HepG2 (cell line): ENCODE results near the gene CACNG7. TPM values are rescaled to one million over a fixed set of nuclear protein-coding genes. Genes with fewer than 3 reads are reported as not detected.

Experiments
- ATAC-seq: fragments of 200-7000 bp; cut with Tn5 transposase; 3 replicates; pipeline ENCODE4 v1.9.1; 2020; ENCODE audit warnings: mild to moderate bottlenecking, moderate library complexity
- BruUV-seq: library from RNA; stranded (reverse); fragments of 400-500 nt; replicated peaks from 2 replicates; lab custom pipeline; 2021; lab: Mats Ljungman, UMichigan
- CTCF ChIA-PET: fragments of 300-600 bp; formaldehyde crosslinking; extraction: SDS; loops from one replicate; lab custom pipeline; 2021; ENCODE audit warnings: low total read pairs, inconsistent platforms, low intra/inter-chr PET ratio; lab: Yijun Ruan, JAX
- POLR2A ChIA-PET: fragments of 350-600 bp; sonication (Branson Sonifier 250); formaldehyde crosslinking; loops from one replicate; lab custom pipeline; 2020; ENCODE audit warnings: antibody characterized with exemption, inconsistent platforms; lab: Yijun Ruan, JAX
- DNase-seq: peaks from one replicate; pipeline ENCODE4 v3.0.0-alpha.2; 2015; ENCODE audit warnings: low spot score
- FAIRE-seq: peaks from 3 replicates; lab custom pipeline; 2011; peaks lifted over from hg19 to GRCh38; lab: Jason Lieb, UNC
- H2AFZ ChIP-seq: one replicate; pipeline ENCODE4 v1.6.1; 2011; ENCODE audit warnings: low read length, inconsistent platforms
- H3K27ac ChIP-seq: fragments of 300-600 bp; 3 replicates; pipeline ENCODE4 v1.8.0; 2011; ENCODE audit warnings: mixed run types, mild to moderate bottlenecking, mixed read lengths, low read length, inconsistent platforms; ENCODE audit not compliant: insufficient read depth; ENCODE audit errors: extremely low read length
- H3K27me3 ChIP-seq, 2 experiments: fragments of 200-600 bp in 1 of 2; 2 replicates in 1 of 2; 3 replicates in 1 of 2; pipeline versions ENCODE4 v1.6.0 to v1.8.0; 2011; ENCODE audit warnings: low read length in 2 of 2, mild to moderate bottlenecking in 2 of 2, moderate library complexity in 2 of 2, inconsistent platforms in 1 of 2; ENCODE audit not compliant: insufficient read depth in 2 of 2, control insufficient read depth in 1 of 2
- H3K36me3 ChIP-seq, 2 experiments: fragments of 200-600 bp in 1 of 2; replicated peaks in 1 of 2; 2 replicates in 1 of 2; 3 replicates in 1 of 2; pipeline versions ENCODE4 v1.5.1 to v1.8.0; 2011; ENCODE audit warnings: low read length in 2 of 2, inconsistent platforms in 1 of 2; ENCODE audit not compliant: insufficient read depth in 2 of 2, control insufficient read depth in 1 of 2
- H3K4me1 ChIP-seq: 2 replicates; pipeline ENCODE4 v1.5.1; 2012; ENCODE audit warnings: low read length, inconsistent platforms; ENCODE audit not compliant: insufficient read depth
- H3K4me2 ChIP-seq: 2 replicates; pipeline ENCODE4 v1.6.0; 2011; ENCODE audit warnings: low read depth, low read length, inconsistent platforms
- H3K4me3 ChIP-seq, 3 experiments: fragments of 200-600 bp in 1 of 3; sonication (generic), shearing (Covaris generic) in 1 of 3; replicated peaks in 1 of 3; 2 replicates each; pipeline ENCODE4 v1.5.1; 2011 to 2016; ENCODE audit warnings: low read length in 3 of 3, inconsistent platforms in 2 of 3, low read depth in 2 of 3, mild to moderate bottlenecking in 2 of 3, control low read depth in 1 of 3, mixed read lengths in 1 of 3; ENCODE audit not compliant: insufficient read depth in 1 of 3
- H3K79me2 ChIP-seq: one replicate; pipeline ENCODE4 v1.6.1; 2011; ENCODE audit warnings: low read length, inconsistent platforms; ENCODE audit not compliant: insufficient read depth
- H3K9ac ChIP-seq: 2 replicates; pipeline ENCODE4 v1.6.0; 2011; ENCODE audit warnings: mild to moderate bottlenecking, low read depth, low read length, inconsistent platforms; ENCODE audit not compliant: insufficient read depth
- H3K9me3 ChIP-seq: 2 replicates; pipeline ENCODE4 v1.5.1; 2012; ENCODE audit warnings: mild to moderate bottlenecking, low read length
- H4K20me1 ChIP-seq: 2 replicates; pipeline ENCODE4 v1.6.0; 2011; ENCODE audit warnings: inconsistent platforms, mild to moderate bottlenecking, low read length, moderate library complexity; ENCODE audit not compliant: insufficient read depth
- EHMT2 ChIP-seq: fragments of 200-600 bp; sonication (generic); IDR thresholded peaks from 2 replicates; pipeline ENCODE4 v1.7.0; 2017; ENCODE audit warnings: antibody characterized with exemption, low read depth, low read length, borderline replicate concordance
- ZBTB2 ChIP-seq: sonication (generic); formaldehyde crosslinking; IDR thresholded peaks from 2 replicates; pipeline ENCODE4 v1.8.0; 2022; ENCODE audit warnings: low read depth, missing genetic modification reagents
- ZMYM4 ChIP-seq: sonication (generic); formaldehyde crosslinking; IDR thresholded peaks from 2 replicates; pipeline ENCODE4 v1.8.1; 2023; ENCODE audit warnings: mild to moderate bottlenecking, missing genetic modification reagents
- ZNF207 ChIP-seq: fragments of 450-650 bp; IDR thresholded peaks from 2 replicates; pipeline ENCODE4 v1.6.1; 2016; ENCODE audit warnings: antibody characterized with exemption, borderline replicate concordance
- ZNF33A ChIP-seq: sonication (generic); formaldehyde crosslinking; IDR thresholded peaks from 2 replicates; pipeline ENCODE4 v1.5.1; 2020; ENCODE audit warnings: missing genetic modification reagents, mild to moderate bottlenecking, moderate library complexity, borderline replicate concordance
- ZNF503 ChIP-seq: sonication (generic); formaldehyde crosslinking; IDR thresholded peaks from 2 replicates; pipeline ENCODE4 v1.4.0; 2020; ENCODE audit warnings: missing genetic modification reagents
- WGBS: methylation state at CpG from one replicate; pipeline ENCODE4 v1.1.6; 2017; ENCODE audit warnings: low lambda C conversion rate; 5-methylcytosine and 5-hydroxymethylcytosine counted together
- in situ Hi-C: cut with HindIII; loops from 2 replicates; pipeline ENCODE4 v1.10.0; 2017; ENCODE audit warnings: low pct_unique_long_range_greater_than_20kb; ENCODE audit not compliant: extremely low pct_ligation_motif_present
- intact Hi-C: fragments of 100-400 bp; cut with micrococcal nuclease; formaldehyde crosslinking; loops from one replicate; pipeline ENCODE4 v1.10.0; 2022; ENCODE audit not compliant: unreplicated experiment
- polyA plus RNA-seq, 8 experiments: library from polyadenylated mRNA; depleted of rRNA in 3 of 8; stranded (reverse) in 7 of 8; unstranded in 1 of 8; fragments of >200 nt; fragmentation: Illumina TruSeq in 4 of 8; extraction: Trizol in 4 of 8; gene quantifications; 2 replicates each; pipeline versions ENCODE4 v1.2.1 to v1.2.3, GENCODE V29; 2011 to 2016; ENCODE audit warnings: low read depth in 4 of 8, missing spikeins in 1 of 8, mixed read lengths in 1 of 8; ENCODE audit not compliant: insufficient read depth in 1 of 8
- total RNA-seq, 5 experiments: library from RNA; depleted of rRNA; stranded (reverse); fragments of >200 nt; fragmentation: Illumina TruSeq; extraction: Trizol; gene quantifications; 2 replicates each; pipeline ENCODE4 v1.2.3, GENCODE V29; 2016; ENCODE audit warnings: low read depth in 1 of 5

Gene CACNG7
- total and polyA plus RNA-seq, 2 of the 13 experiments (the other 11 are each of a cell fraction or from before 2014, with no cell fraction given) = not detected

GRCh38 chr19:53957448-53958167 is 48.5 kb downstream of the CACNG7 start:
- in situ Hi-C loops = no loop called here
- Histone ChIP-seq H4K20me1 (no peaks in the 10 kb centered on the region), H3K9me3 (no peaks in the 10 kb centered on the region), H3K79me2 (no peaks in the 10 kb centered on the region), H3K27ac (no peak overlapping the region), H3K9ac (no peak overlapping the region), H3K27me3 (peaks cover 4 to 32% of the 10 kb centered on the region in 2 experiments; a peak in 4 of 5 replicates), H2AFZ (no peak overlapping the region), H3K4me1 (no peaks in the 10 kb centered on the region), H3K4me3 (no peak overlapping the region), H3K36me3 (no peaks in the 10 kb centered on the region), H3K4me2 (no peak overlapping the region)
- ATAC-seq = no peak
- FAIRE-seq = no peak
- no TSS peak for BruUV-seq
- TF ChIP-seq ZNF503 (CRISPR knock-in tag) = no peak
- no peak for TF ChIP-seq EHMT2
- TF ChIP-seq ZNF207 = no peak
- no peak for TF ChIP-seq ZNF33A (CRISPR knock-in tag)
- WGBS = 15% methylated on average over 15 of the region's 15 CpGs
- ChIA-PET POLR2A (no interaction called here), CTCF (no interaction called here)
- DNase-seq = no peak
- intact Hi-C loops = no loop called here

GRCh38 chr19:53958168-53958571 is 49.1 kb downstream of the CACNG7 start:
- intact Hi-C loops = no loop called here
- H2AFZ ChIP-seq = no peak overlapping the region
- no peaks in the 10 kb centered on the region for H3K4me1 ChIP-seq
- H3K27me3 ChIP-seq = peaks cover 4 to 32% of the 10 kb centered on the region in 2 experiments; a peak in 4 of 5 replicates
- DNase-seq = no peak
- no peak overlapping the region for H3K4me2 ChIP-seq
- BruUV-seq = no TSS peak
- H4K20me1 ChIP-seq = no peaks in the 10 kb centered on the region
- no peak overlapping the region for H3K4me3 ChIP-seq
- TF ChIP-seq ZBTB2 (CRISPR knock-in tag) (no peak), ZMYM4 (no peak)
- H3K9me3 ChIP-seq = no peaks in the 10 kb centered on the region
- no peaks in the 10 kb centered on the region for H3K79me2 ChIP-seq
- H3K27ac ChIP-seq = no peak overlapping the region
- 35% methylated on average over 14 of the region's 14 CpGs for WGBS
- no peaks in the 10 kb centered on the region for H3K36me3 ChIP-seq
- in situ Hi-C loops = no loop called here
- FAIRE-seq = no peak
- no peak for ATAC-seq
- no peak overlapping the region for H3K9ac ChIP-seq
- POLR2A ChIA-PET = no interaction called here
- CTCF ChIA-PET = no interaction called here
